GM23338 (cell line): ENCODE data around the gene TAOK1. TPM values are rescaled to one million over a fixed set of nuclear protein-coding genes. Genes with fewer than 3 reads are reported as not detected.

Experiments used
- ATAC-seq: fragments of 200-7000 bp; cut with Tn5 transposase; 3 replicates; pipeline ENCODE4 v1.9.1; 2020
- DNase-seq: peaks from one replicate; pipeline ENCODE4 v3.0.0-alpha.2; 2015; ENCODE audit warnings: low spot score
- H2AFZ ChIP-seq: fragments of 200-600 bp; sonication (generic); 2 replicates; pipeline ENCODE4 v1.8.0; 2016; ENCODE audit warnings: antibody characterized with exemption, mild to moderate bottlenecking, moderate library complexity
- H3F3A ChIP-seq: fragments of 200-600 bp; sonication (generic); replicated peaks from 2 replicates; pipeline ENCODE4 v1.8.0; 2017; ENCODE audit warnings: antibody characterized with exemption, mixed run types, low read depth
- H3K27ac ChIP-seq: fragments of 200-600 bp; sonication (generic); 2 replicates; pipeline ENCODE4 v1.6.1; 2016; ENCODE audit warnings: low read depth
- H3K27me3 ChIP-seq: fragments of 200-600 bp; sonication (generic); 2 replicates; pipeline ENCODE4 v1.8.0; 2016; ENCODE audit warnings: mild to moderate bottlenecking, mixed run types, moderate library complexity; ENCODE audit not compliant: insufficient read depth
- H3K36me3 ChIP-seq: fragments of 200-600 bp; sonication (generic); 2 replicates; pipeline ENCODE4 v1.8.0; 2016; ENCODE audit warnings: mild to moderate bottlenecking; ENCODE audit not compliant: insufficient read depth
- H3K4me1 ChIP-seq: fragments of 200-600 bp; sonication (generic); 2 replicates; pipeline ENCODE4 v1.8.0; 2016; ENCODE audit warnings: mild to moderate bottlenecking, moderate library complexity; ENCODE audit not compliant: insufficient read depth
- H3K4me2 ChIP-seq: fragments of 200-600 bp; sonication (generic); 2 replicates; pipeline ENCODE4 v1.7.1; 2017; ENCODE audit warnings: mixed run types
- H3K4me3 ChIP-seq: fragments of 200-600 bp; sonication (generic); 2 replicates; pipeline ENCODE4 v1.6.1; 2016; ENCODE audit warnings: mixed run types
- H3K79me2 ChIP-seq: fragments of 200-600 bp; sonication (generic); replicated peaks from 2 replicates; pipeline ENCODE4 v1.8.0; 2017; ENCODE audit warnings: mild to moderate bottlenecking; ENCODE audit not compliant: insufficient read depth
- H3K9me2 ChIP-seq: fragments of 200-600 bp; sonication (generic); 2 replicates; pipeline ENCODE4 v1.8.0; 2017; ENCODE audit not compliant: insufficient read depth
- H4K20me1 ChIP-seq: fragments of 200-600 bp; sonication (generic); replicated peaks from 2 replicates; pipeline ENCODE4 v1.8.0; 2017; ENCODE audit warnings: mild to moderate bottlenecking; ENCODE audit not compliant: insufficient read depth
- H3K27ac Mint-ChIP-seq: 2 replicates; pipeline ENCODE4 v1.8.0; 2020; ENCODE audit warnings: inconsistent platforms, mild to moderate bottlenecking, moderate library complexity, mixed read lengths
- H3K27me3 Mint-ChIP-seq: 3 replicates; pipeline ENCODE4 v1.8.0; 2022; ENCODE audit warnings: low read depth, mild to moderate bottlenecking, moderate library complexity, mixed read lengths, inconsistent platforms; ENCODE audit not compliant: insufficient read depth, poor library complexity
- H3K36me3 Mint-ChIP-seq: 3 replicates; pipeline ENCODE4 v1.8.0; 2021; ENCODE audit warnings: low read depth, mild to moderate bottlenecking, inconsistent platforms, moderate library complexity, mixed read lengths
- H3K4me1 Mint-ChIP-seq: 3 replicates; pipeline ENCODE4 v1.8.0; 2020; ENCODE audit warnings: mild to moderate bottlenecking, inconsistent platforms, mixed read lengths
- H3K4me3 Mint-ChIP-seq: 3 replicates; pipeline ENCODE4 v1.8.0; 2021; ENCODE audit warnings: moderate library complexity, mild to moderate bottlenecking, inconsistent platforms, mixed read lengths
- H3K9me3 Mint-ChIP-seq: 3 replicates; pipeline ENCODE4 v1.8.0; 2020; ENCODE audit warnings: moderate library complexity, mild to moderate bottlenecking, inconsistent platforms, mixed read lengths
- CREB1 ChIP-seq: fragments of 250-450 bp; sonication (Bioruptor Pico); IDR thresholded peaks from 2 replicates; pipeline ENCODE4 v1.5.0; 2020; ENCODE audit warnings: low read depth, mild to moderate bottlenecking, moderate library complexity
- EZH2 ChIP-seq: fragments of 200-600 bp; sonication (generic); IDR thresholded peaks from one replicate; pipeline ENCODE4 v1.8.0; 2017; ENCODE audit warnings: antibody characterized with exemption, mild to moderate bottlenecking, low read depth; ENCODE audit not compliant: unreplicated experiment
- EZH2phosphoT487 ChIP-seq: fragments of 200-600 bp; sonication (generic); IDR thresholded peaks from one replicate; pipeline ENCODE4 v1.8.1; 2018; ENCODE audit warnings: antibody characterized with exemption; ENCODE audit not compliant: unreplicated experiment
- JUNB ChIP-seq: IDR thresholded peaks from one replicate; pipeline ENCODE4 v1.6.1; 2016; ENCODE audit warnings: antibody characterized with exemption; ENCODE audit not compliant: unreplicated experiment
- POLR2AphosphoS5 ChIP-seq: IDR thresholded peaks from 2 replicates; pipeline ENCODE4 v1.6.1; 2016; ENCODE audit warnings: antibody characterized with exemption, low read depth
- STAT1 ChIP-seq: IDR thresholded peaks from one replicate; pipeline ENCODE4 v1.6.1; 2016; ENCODE audit warnings: antibody characterized with exemption; ENCODE audit not compliant: unreplicated experiment
- ZNF114 ChIP-seq: fragments of 250-450 bp; sonication (Bioruptor Pico); IDR thresholded peaks from 2 replicates; pipeline ENCODE4 v1.5.0; 2020; ENCODE audit warnings: mild to moderate bottlenecking, moderate library complexity
- ZNF331 ChIP-seq: fragments of 250-450 bp; sonication (Bioruptor Pico); IDR thresholded peaks from 2 replicates; pipeline ENCODE4 v1.5.0; 2020; ENCODE audit warnings: low read depth, mild to moderate bottlenecking, moderate library complexity
- polyA plus RNA-seq: library from polyadenylated mRNA; unstranded; fragments of >200 nt; fragmentation: Nextera tagmentation; extraction: Ambion mirVana; gene quantifications from 2 replicates; pipeline ENCODE4 v1.2.1, GENCODE V29; 2016
- total RNA-seq: library from RNA; depleted of rRNA; stranded (reverse); fragments of >200 nt; shearing (Covaris generic); gene quantifications from 2 replicates; pipeline ENCODE4 v1.2.3, GENCODE V29; 2014
- TF ChIP-seq, protein P1 (sequence below): IDR thresholded peaks from one replicate; pipeline ENCODE4 v1.6.1; 2018; ENCODE audit warnings: antibody characterized with exemption; ENCODE audit not compliant: unreplicated experiment
- TF ChIP-seq, protein P2 (sequence below), 2 experiments: fragments of 200-600 bp in 1 of 2; sonication (generic) in 1 of 2; conservative IDR thresholded peaks; 2 replicates each; pipeline versions ENCODE4 v1.5.1 to v1.6.1; 2016 to 2017; ENCODE audit warnings: antibody characterized with exemption in 2 of 2, low read depth in 2 of 2, mild to moderate bottlenecking in 2 of 2, moderate library complexity in 1 of 2
- TF ChIP-seq, protein P3 (sequence below): fragments of 250-450 bp; sonication (Bioruptor Pico); IDR thresholded peaks from 2 replicates; pipeline ENCODE4 v1.5.0; 2020; ENCODE audit warnings: mild to moderate bottlenecking, moderate library complexity

The TAOK1 gene
- total and polyA plus RNA-seq, 2 experiments from 2014 or later = 19.4 to 69.8 TPM

DNA sequence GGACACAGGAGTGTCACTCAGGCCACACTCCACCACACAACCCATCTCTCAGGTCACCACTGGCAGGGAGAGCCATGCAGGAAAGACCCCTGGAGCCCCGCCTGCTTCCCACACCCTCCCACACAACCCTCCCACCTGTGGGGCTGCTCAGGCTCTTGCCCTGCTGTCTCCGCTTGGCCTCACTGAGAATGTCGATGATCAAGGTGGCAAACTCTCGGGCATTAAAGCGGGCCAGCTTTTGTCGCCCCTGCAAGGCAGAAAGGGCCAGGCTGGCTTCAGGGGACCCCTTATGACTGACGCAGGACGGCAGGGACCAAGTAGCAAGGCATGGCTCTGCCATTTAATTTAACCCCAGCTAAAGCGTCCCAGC lies 186.8 kb downstream of the TAOK1 start (continued):
- TF ChIP-seq, protein P1, sequence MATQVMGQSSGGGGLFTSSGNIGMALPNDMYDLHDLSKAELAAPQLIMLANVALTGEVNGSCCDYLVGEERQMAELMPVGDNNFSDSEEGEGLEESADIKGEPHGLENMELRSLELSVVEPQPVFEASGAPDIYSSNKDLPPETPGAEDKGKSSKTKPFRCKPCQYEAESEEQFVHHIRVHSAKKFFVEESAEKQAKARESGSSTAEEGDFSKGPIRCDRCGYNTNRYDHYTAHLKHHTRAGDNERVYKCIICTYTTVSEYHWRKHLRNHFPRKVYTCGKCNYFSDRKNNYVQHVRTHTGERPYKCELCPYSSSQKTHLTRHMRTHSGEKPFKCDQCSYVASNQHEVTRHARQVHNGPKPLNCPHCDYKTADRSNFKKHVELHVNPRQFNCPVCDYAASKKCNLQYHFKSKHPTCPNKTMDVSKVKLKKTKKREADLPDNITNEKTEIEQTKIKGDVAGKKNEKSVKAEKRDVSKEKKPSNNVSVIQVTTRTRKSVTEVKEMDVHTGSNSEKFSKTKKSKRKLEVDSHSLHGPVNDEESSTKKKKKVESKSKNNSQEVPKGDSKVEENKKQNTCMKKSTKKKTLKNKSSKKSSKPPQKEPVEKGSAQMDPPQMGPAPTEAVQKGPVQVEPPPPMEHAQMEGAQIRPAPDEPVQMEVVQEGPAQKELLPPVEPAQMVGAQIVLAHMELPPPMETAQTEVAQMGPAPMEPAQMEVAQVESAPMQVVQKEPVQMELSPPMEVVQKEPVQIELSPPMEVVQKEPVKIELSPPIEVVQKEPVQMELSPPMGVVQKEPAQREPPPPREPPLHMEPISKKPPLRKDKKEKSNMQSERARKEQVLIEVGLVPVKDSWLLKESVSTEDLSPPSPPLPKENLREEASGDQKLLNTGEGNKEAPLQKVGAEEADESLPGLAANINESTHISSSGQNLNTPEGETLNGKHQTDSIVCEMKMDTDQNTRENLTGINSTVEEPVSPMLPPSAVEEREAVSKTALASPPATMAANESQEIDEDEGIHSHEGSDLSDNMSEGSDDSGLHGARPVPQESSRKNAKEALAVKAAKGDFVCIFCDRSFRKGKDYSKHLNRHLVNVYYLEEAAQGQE = no peak
- TF ChIP-seq, protein P2, sequence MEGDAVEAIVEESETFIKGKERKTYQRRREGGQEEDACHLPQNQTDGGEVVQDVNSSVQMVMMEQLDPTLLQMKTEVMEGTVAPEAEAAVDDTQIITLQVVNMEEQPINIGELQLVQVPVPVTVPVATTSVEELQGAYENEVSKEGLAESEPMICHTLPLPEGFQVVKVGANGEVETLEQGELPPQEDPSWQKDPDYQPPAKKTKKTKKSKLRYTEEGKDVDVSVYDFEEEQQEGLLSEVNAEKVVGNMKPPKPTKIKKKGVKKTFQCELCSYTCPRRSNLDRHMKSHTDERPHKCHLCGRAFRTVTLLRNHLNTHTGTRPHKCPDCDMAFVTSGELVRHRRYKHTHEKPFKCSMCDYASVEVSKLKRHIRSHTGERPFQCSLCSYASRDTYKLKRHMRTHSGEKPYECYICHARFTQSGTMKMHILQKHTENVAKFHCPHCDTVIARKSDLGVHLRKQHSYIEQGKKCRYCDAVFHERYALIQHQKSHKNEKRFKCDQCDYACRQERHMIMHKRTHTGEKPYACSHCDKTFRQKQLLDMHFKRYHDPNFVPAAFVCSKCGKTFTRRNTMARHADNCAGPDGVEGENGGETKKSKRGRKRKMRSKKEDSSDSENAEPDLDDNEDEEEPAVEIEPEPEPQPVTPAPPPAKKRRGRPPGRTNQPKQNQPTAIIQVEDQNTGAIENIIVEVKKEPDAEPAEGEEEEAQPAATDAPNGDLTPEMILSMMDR (conservative IDR thresholded peaks at IDR 0.05; ENCODE audit: low read depth in 2 of 2) = no peak
- no peak for TF ChIP-seq ZNF114 (CRISPR knock-in tag)
- TF ChIP-seq ZNF331 (CRISPR knock-in tag) = no peak
- TF ChIP-seq STAT1 = no peak
- TF ChIP-seq EZH2phosphoT487 = no peak
- no peak for TF ChIP-seq POLR2AphosphoS5

DNA sequence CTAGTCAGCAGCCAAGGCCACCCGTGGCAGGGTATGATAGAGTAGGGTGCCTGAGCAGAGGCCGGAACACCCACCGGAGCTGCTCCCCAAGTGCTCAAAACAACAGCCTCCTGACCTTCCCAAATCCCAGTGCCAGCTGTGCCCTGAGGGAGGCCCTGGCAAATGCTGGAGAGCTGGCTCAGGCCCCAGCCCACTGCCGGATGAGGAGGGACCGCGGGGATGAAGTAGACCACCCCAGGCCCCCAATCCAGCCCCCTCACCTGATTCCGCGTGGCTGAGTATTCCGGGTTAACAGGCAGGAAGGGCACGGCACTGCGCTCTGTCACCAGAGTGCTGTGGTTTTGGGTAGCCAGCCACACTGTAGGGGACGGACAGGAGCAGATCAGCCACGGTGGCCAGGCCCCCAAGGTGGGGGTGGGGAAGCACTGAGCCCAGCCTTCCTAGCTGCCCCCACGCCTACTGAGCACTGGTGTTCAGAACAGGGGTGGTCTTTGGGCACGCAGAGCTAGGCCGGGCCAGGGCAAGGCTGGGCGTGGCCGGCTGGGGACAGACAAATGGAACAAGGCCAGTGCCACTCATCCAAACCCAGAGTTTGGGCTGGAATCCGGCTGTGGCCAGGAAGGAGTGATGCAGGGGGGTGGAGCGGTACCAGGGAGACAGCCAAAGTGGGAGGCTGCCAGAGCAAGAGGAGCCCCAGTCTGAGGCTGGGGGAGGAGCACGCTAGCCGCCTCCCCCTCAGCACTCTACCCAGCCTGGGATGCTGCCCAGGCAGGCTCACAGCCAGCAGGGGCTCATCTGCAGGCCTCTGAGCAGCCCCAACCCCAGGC lies 187.4 kb downstream of the TAOK1 start:
- Histone ChIP-seq H3K9me2 (no peaks in the 10 kb centered on the region), H3K27me3 (no peaks in the 10 kb centered on the region), H3K36me3 (no peaks in the 10 kb centered on the region; the same call in 1 of the 2 replicates), H3K27ac (no peak overlapping the region), H3K79me2 (no peaks in the 10 kb centered on the region), H3K4me3 (no peak overlapping the region), H3F3A (0 out of 2 replicates have a peak, but pooled peaks cover 9% of the 10 kb centered on the region), H3K4me2 (no peak overlapping the region), H4K20me1 (peaks cover 4% of the 10 kb centered on the region; the same call in 1 of the 2 replicates), H2AFZ (no peak overlapping the region), H3K4me1 (peaks cover 4% of the 10 kb centered on the region; the same call in 1 of the 2 replicates)
- H3K9me3 Mint-ChIP-seq = no peaks in the 10 kb centered on the region
- ATAC-seq (no peak), DNase-seq (no peak)
- H3K27me3 Mint-ChIP-seq = peaks cover 10% of the 10 kb centered on the region
- peaks cover 25% of the 10 kb centered on the region for H3K36me3 Mint-ChIP-seq
- peaks cover 13% of the 10 kb centered on the region; the same call in 2 of the 3 replicates for H3K4me1 Mint-ChIP-seq
- no peak overlapping the region for H3K4me3 Mint-ChIP-seq
- no peak overlapping the region for H3K27ac Mint-ChIP-seq
- TF ChIP-seq, protein P3, sequence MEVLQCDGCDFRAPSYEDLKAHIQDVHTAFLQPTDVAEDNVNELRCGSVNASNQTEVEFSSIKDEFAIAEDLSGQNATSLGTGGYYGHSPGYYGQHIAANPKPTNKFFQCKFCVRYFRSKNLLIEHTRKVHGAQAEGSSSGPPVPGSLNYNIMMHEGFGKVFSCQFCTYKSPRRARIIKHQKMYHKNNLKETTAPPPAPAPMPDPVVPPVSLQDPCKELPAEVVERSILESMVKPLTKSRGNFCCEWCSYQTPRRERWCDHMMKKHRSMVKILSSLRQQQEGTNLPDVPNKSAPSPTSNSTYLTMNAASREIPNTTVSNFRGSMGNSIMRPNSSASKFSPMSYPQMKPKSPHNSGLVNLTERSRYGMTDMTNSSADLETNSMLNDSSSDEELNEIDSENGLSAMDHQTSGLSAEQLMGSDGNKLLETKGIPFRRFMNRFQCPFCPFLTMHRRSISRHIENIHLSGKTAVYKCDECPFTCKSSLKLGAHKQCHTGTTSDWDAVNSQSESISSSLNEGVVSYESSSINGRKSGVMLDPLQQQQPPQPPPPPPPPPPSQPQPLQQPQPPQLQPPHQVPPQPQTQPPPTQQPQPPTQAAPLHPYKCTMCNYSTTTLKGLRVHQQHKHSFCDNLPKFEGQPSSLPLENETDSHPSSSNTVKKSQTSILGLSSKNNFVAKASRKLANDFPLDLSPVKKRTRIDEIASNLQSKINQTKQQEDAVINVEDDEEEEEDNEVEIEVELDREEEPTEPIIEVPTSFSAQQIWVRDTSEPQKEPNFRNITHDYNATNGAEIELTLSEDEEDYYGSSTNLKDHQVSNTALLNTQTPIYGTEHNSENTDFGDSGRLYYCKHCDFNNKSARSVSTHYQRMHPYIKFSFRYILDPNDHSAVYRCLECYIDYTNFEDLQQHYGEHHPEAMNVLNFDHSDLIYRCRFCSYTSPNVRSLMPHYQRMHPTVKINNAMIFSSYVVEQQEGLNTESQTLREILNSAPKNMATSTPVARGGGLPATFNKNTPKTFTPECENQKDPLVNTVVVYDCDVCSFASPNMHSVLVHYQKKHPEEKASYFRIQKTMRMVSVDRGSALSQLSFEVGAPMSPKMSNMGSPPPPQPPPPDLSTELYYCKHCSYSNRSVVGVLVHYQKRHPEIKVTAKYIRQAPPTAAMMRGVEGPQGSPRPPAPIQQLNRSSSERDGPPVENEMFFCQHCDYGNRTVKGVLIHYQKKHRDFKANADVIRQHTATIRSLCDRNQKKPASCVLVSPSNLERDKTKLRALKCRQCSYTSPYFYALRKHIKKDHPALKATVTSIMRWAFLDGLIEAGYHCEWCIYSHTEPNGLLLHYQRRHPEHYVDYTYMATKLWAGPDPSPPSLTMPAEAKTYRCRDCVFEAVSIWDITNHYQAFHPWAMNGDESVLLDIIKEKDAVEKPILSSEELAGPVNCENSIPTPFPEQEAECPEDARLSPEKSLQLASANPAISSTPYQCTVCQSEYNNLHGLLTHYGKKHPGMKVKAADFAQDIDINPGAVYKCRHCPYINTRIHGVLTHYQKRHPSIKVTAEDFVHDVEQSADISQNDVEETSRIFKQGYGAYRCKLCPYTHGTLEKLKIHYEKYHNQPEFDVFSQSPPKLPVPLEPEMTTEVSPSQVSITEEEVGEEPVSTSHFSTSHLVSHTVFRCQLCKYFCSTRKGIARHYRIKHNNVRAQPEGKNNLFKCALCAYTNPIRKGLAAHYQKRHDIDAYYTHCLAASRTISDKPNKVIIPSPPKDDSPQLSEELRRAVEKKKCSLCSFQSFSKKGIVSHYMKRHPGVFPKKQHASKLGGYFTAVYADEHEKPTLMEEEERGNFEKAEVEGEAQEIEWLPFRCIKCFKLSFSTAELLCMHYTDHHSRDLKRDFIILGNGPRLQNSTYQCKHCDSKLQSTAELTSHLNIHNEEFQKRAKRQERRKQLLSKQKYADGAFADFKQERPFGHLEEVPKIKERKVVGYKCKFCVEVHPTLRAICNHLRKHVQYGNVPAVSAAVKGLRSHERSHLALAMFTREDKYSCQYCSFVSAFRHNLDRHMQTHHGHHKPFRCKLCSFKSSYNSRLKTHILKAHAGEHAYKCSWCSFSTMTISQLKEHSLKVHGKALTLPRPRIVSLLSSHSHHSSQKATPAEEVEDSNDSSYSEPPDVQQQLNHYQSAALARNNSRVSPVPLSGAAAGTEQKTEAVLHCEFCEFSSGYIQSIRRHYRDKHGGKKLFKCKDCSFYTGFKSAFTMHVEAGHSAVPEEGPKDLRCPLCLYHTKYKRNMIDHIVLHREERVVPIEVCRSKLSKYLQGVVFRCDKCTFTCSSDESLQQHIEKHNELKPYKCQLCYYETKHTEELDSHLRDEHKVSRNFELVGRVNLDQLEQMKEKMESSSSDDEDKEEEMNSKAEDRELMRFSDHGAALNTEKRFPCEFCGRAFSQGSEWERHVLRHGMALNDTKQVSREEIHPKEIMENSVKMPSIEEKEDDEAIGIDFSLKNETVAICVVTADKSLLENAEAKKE (CRISPR knock-in tag) = no peak
- TF ChIP-seq ZNF331 (CRISPR knock-in tag) (no peak), STAT1 (no peak), JUNB (no peak), ZNF114 (CRISPR knock-in tag) (no peak), EZH2 (no peak), CREB1 (CRISPR knock-in tag) (no peak)
